CD14-positive monocyte (primary cell): ENCODE data around the gene PAPPA. TPM values are rescaled to one million over a fixed set of nuclear protein-coding genes. Genes with fewer than 3 reads are reported as not detected.

ENCODE experiments used
- DNase-seq, 3 donors: peaks; one replicate each; pipeline ENCODE4 v3.0.0-alpha.2; 2011 to 2022
- H2AFZ ChIP-seq: 2 replicates; pipeline ENCODE4 v1.6.0; 2012; ENCODE audit warnings: mild to moderate bottlenecking, low read depth, low read length, inconsistent platforms; ENCODE audit not compliant: insufficient read depth, poor library complexity, severe bottlenecking
- H3K27ac ChIP-seq, 2 donors: 1 replicate in 1 of 2; 2 replicates in 1 of 2; pipeline ENCODE4 v1.5.1; 2012 to 2013; ENCODE audit warnings: low read length in 2 of 2, control low read depth in 1 of 2, inconsistent platforms in 1 of 2, low read depth in 1 of 2, mild to moderate bottlenecking in 1 of 2
- H3K27me3 ChIP-seq, 2 donors: one replicate each; pipeline versions ENCODE4 v1.6.0 to v1.6.1; 2011 to 2013; ENCODE audit warnings: low read length in 2 of 2; ENCODE audit not compliant: control insufficient read depth in 2 of 2, insufficient read depth in 2 of 2
- H3K36me3 ChIP-seq, 2 donors: replicated peaks in 1 of 2; 1 replicate in 1 of 2; 2 replicates in 1 of 2; pipeline versions ENCODE4 v1.5.1 to v1.6.1; 2012 to 2013; ENCODE audit warnings: low read length in 2 of 2, control low read depth in 1 of 2, inconsistent platforms in 1 of 2, mild to moderate bottlenecking in 1 of 2; ENCODE audit not compliant: insufficient read depth in 2 of 2, control insufficient read depth in 1 of 2
- H3K4me1 ChIP-seq, 2 donors: 1 replicate in 1 of 2; 2 replicates in 1 of 2; pipeline versions ENCODE4 v1.5.1 to v1.6.1; 2012 to 2013; ENCODE audit warnings: low read length in 2 of 2, control low read depth in 1 of 2, inconsistent platforms in 1 of 2, mild to moderate bottlenecking in 1 of 2, moderate library complexity in 1 of 2; ENCODE audit not compliant: insufficient read depth in 2 of 2, control insufficient read depth in 1 of 2
- H3K4me2 ChIP-seq: replicated peaks from 2 replicates; pipeline ENCODE3; 2012; ENCODE audit warnings: low read length, moderate library complexity, mild to moderate bottlenecking; ENCODE audit not compliant: poor library complexity, severe bottlenecking; ENCODE audit errors: extremely low read depth
- H3K4me3 ChIP-seq, 3 experiments: fragments of 200-600 bp in 1 of 3; sonication (generic) in 1 of 3; replicated peaks in 1 of 3; 1 replicate in 2 of 3; 2 replicates in 1 of 3; pipeline ENCODE4 v1.5.1; 2011 to 2013; ENCODE audit warnings: low read length in 3 of 3, mild to moderate bottlenecking in 3 of 3, control low read depth in 2 of 3, low read depth in 2 of 3, inconsistent platforms in 1 of 3, moderate library complexity in 1 of 3
- H3K79me2 ChIP-seq: 2 replicates; pipeline ENCODE4 v1.6.0; 2012; ENCODE audit warnings: mild to moderate bottlenecking, control low read depth, inconsistent platforms, low read length, moderate library complexity; ENCODE audit not compliant: insufficient read depth
- H3K9ac ChIP-seq: 2 replicates; pipeline ENCODE4 v1.6.0; 2017; ENCODE audit warnings: low read length, mild to moderate bottlenecking; ENCODE audit not compliant: insufficient read depth, poor library complexity, severe bottlenecking
- H3K9me3 ChIP-seq, 2 donors: replicated peaks in 1 of 2; 1 replicate in 1 of 2; 2 replicates in 1 of 2; pipeline versions ENCODE4 v1.5.1 to v1.6.1; 2012 to 2013; ENCODE audit warnings: low read length in 2 of 2, control low read depth in 1 of 2; ENCODE audit not compliant: control insufficient read depth in 1 of 2, insufficient read depth in 1 of 2
- H4K20me1 ChIP-seq: 2 replicates; pipeline ENCODE4 v1.6.0; 2012; ENCODE audit warnings: mild to moderate bottlenecking, low read length, control low read depth, moderate library complexity; ENCODE audit not compliant: insufficient read depth
- H3K27ac Mint-ChIP-seq, 7 donors: one replicate each; pipeline ENCODE4 v1.8.0; 2020; ENCODE audit warnings: mild to moderate bottlenecking in 7 of 7, mixed read lengths in 7 of 7, moderate library complexity in 6 of 7, inconsistent platforms in 2 of 7
- H3K27me3 Mint-ChIP-seq, 3 donors: one replicate each; pipeline ENCODE4 v1.8.0; 2021 to 2022; ENCODE audit warnings: low read depth in 3 of 3, mild to moderate bottlenecking in 3 of 3, mixed read lengths in 3 of 3, moderate library complexity in 3 of 3, inconsistent platforms in 1 of 3
- H3K36me3 Mint-ChIP-seq, 2 donors: one replicate each; pipeline ENCODE4 v1.8.0; 2020; ENCODE audit warnings: mixed read lengths in 2 of 2, inconsistent platforms in 1 of 2, mild to moderate bottlenecking in 1 of 2
- H3K4me1 Mint-ChIP-seq: one replicate; pipeline ENCODE4 v1.8.0; 2020; ENCODE audit warnings: mild to moderate bottlenecking, mixed read lengths
- H3K4me3 Mint-ChIP-seq, 2 donors: one replicate each; pipeline ENCODE4 v1.8.0; 2020; ENCODE audit warnings: mild to moderate bottlenecking in 2 of 2, mixed read lengths in 2 of 2, moderate library complexity in 1 of 2
- H3K9me3 Mint-ChIP-seq, 7 donors: one replicate each; pipeline ENCODE4 v1.8.0; 2020 to 2022; ENCODE audit warnings: mixed read lengths in 7 of 7, mild to moderate bottlenecking in 6 of 7, moderate library complexity in 6 of 7, inconsistent platforms in 2 of 7
- CTCF ChIP-seq: fragments of 200-600 bp; IDR thresholded peaks from one replicate; pipeline ENCODE4 v1.8.0; 2022; ENCODE audit warnings: antibody characterized with exemption, mild to moderate bottlenecking
- WGBS: methylation state at CpG from one replicate; pipeline ENCODE4 v1.1.5; 2013; ENCODE audit warnings: missing lambda C conversion rate; ENCODE audit not compliant: insufficient coverage; 5-methylcytosine and 5-hydroxymethylcytosine counted together
- intact Hi-C, 2 donors: fragments of 100-400 bp; cut with micrococcal nuclease; formaldehyde crosslinking; loops; one replicate each; pipeline versions ENCODE4 v1.15.0 to v1.15.1; 2023
- polyA plus RNA-seq, 3 donors: library from polyadenylated mRNA; depleted of rRNA in 1 of 3; unstranded in 2 of 3; stranded (reverse) in 1 of 3; fragments of 300-500 nt in 2 of 3; fragments of >200 nt in 1 of 3; fragmentation: Illumina TruSeq in 2 of 3; gene quantifications; 1 replicate in 2 of 3; 2 replicates in 1 of 3; pipeline ENCODE4 v1.2.3, GENCODE V29; 2012 to 2021

The PAPPA gene
- polyA plus RNA-seq, 3 donors = not detected

GRCh38 chr9:116208417-116209232 is 55.0 kb downstream of the PAPPA start:
- Histone ChIP-seq H3K9me3 (no peaks in the 10 kb centered on the region), H3K4me1 (no peaks in the 10 kb centered on the region), H4K20me1 (no peaks in the 10 kb centered on the region), H3K79me2 (no peaks in the 10 kb centered on the region), H3K9ac (no peak overlapping the region), H3K36me3 (no peaks in the 10 kb centered on the region), H3K4me3 (no peak overlapping the region), H3K27ac (no peak overlapping the region), H3K4me2 (no peak overlapping the region), H2AFZ (no peak overlapping the region), H3K27me3 (no peaks in the 10 kb centered on the region)
- Mint-ChIP-seq H3K4me3 (no peak overlapping the region), H3K4me1 (no peaks in the 10 kb centered on the region), H3K27ac (no peak overlapping the region), H3K36me3 (no peaks in the 10 kb centered on the region), H3K27me3 (peaks cover 0 to 2% (median 0%) of the 10 kb centered on the region in 3 donors), H3K9me3 (peaks cover 0 to 5% (median 0%) of the 10 kb centered on the region in 7 donors)
- intact Hi-C loops = no loop called here
- TF ChIP-seq CTCF = no peak
- DNase-seq = no peak
- WGBS = 90% methylated on average over 2 of the region's 5 CpGs

- no peak overlapping the region for H2AFZ ChIP-seq
- DNase-seq = no peak
- peaks cover 0 to 5% (median 0%) of the 10 kb centered on the region in 7 donors for H3K9me3 Mint-ChIP-seq
- no peaks in the 10 kb centered on the region for H3K27me3 ChIP-seq
- no peaks in the 10 kb centered on the region for H3K36me3 ChIP-seq
- H3K4me3 Mint-ChIP-seq = no peak overlapping the region
- H3K79me2 ChIP-seq = no peaks in the 10 kb centered on the region
- no peak overlapping the region for H3K4me3 ChIP-seq
- no peak overlapping the region for H3K27ac Mint-ChIP-seq
- H3K27me3 Mint-ChIP-seq = peaks cover 0 to 2% (median 0%) of the 10 kb centered on the region in 3 donors
- no peak overlapping the region for H3K27ac ChIP-seq
- no peak for TF ChIP-seq CTCF
- no peaks in the 10 kb centered on the region for H4K20me1 ChIP-seq
- H3K4me1 Mint-ChIP-seq = no peaks in the 10 kb centered on the region
- intact Hi-C loops = no loop called here
- no peaks in the 10 kb centered on the region for H3K9me3 ChIP-seq
- H3K4me2 ChIP-seq = no peak overlapping the region
- no peaks in the 10 kb centered on the region for H3K4me1 ChIP-seq
- H3K36me3 Mint-ChIP-seq = no peaks in the 10 kb centered on the region
- H3K9ac ChIP-seq = no peak overlapping the region
- no CpG with 5 or more reads among the region's 1 CpG for WGBS
Measured at GRCh38 chr9:116209414-116210116, 56.0 kb downstream of the PAPPA start.
